Body of pancreas (tissue), 4 donors: ENCODE data around the gene ASCC3.

Source experiments
- CTCF ChIP-seq, 7 experiments: fragments of 450-650 bp in 4 of 7; fragments of 200-600 bp in 3 of 7; sonication (generic) in 3 of 7; IDR thresholded peaks; one replicate each; pipeline ENCODE4 v1.5.1; 2016 to 2019; ENCODE audit warnings: antibody characterized with exemption in 7 of 7
- POLR2A ChIP-seq, 3 donors: fragments of 450-650 bp; IDR thresholded peaks; one replicate each; pipeline ENCODE4 v1.6.1; 2016; ENCODE audit warnings: antibody characterized with exemption in 3 of 3, mild to moderate bottlenecking in 2 of 3

DNA sequence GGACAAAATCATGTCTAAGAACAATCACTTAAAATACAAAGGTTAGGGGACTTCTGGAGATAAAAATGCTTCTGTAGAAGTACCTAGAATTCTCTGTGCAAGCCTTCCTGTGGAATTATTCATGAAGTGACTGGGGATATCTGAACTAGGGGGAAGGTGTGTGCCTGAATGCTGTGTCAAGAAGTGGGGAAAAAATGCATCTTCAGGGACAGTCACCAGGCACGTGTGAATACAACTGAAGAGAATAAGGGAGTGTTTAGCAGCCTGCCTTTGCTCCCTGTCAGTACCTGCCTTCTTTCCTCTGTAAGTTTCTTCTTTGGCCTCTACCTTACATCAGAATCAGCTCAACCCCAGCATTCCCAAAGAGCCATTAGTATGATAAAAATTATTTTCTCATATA, 201.0 kb downstream of the ASCC3 start:
- TF ChIP-seq CTCF (IDR thresholded peaks at IDR 0.05) (no peak), POLR2A (IDR thresholded peaks at IDR 0.05) (no peak)
